GM12891 (cell line): ENCODE results near the gene PRRC2A.

Source experiments
- DNase-seq: peaks from one replicate; pipeline ENCODE4 v3.0.0; 2011; ENCODE audit warnings: low spot score; ENCODE audit not compliant: insufficient read length
- FAIRE-seq: peaks from 2 replicates; lab custom pipeline; 2011; peaks lifted over from hg19 to GRCh38; lab: Jason Lieb, UNC
- PAX5 ChIP-seq: IDR thresholded peaks from 2 replicates; pipeline ENCODE4 v1.6.1; 2011; ENCODE audit warnings: low read length, moderate library complexity, mild to moderate bottlenecking; ENCODE audit not compliant: insufficient read depth, severe bottlenecking
- POLR2A ChIP-seq: IDR thresholded peaks from 2 replicates; pipeline ENCODE4 v1.6.1; 2011; ENCODE audit warnings: low read depth, low read length, control low read depth
- POLR2AphosphoS5 ChIP-seq: IDR thresholded peaks from 2 replicates; pipeline ENCODE4 v1.6.1; 2011; ENCODE audit warnings: low read depth, low read length, control low read depth
- POU2F2 ChIP-seq: IDR thresholded peaks from 2 replicates; pipeline ENCODE4 v1.6.1; 2011; ENCODE audit warnings: low read depth, mild to moderate bottlenecking, control low read depth, low read length, moderate library complexity
- SPI1 ChIP-seq: IDR thresholded peaks from 2 replicates; pipeline ENCODE4 v1.6.1; 2011; ENCODE audit warnings: low read depth, low read length, control low read depth
- TAF1 ChIP-seq: IDR thresholded peaks from 2 replicates; pipeline ENCODE4 v1.6.1; 2011; ENCODE audit warnings: low read depth, low read length, control low read depth

The PRRC2A gene

DNA sequence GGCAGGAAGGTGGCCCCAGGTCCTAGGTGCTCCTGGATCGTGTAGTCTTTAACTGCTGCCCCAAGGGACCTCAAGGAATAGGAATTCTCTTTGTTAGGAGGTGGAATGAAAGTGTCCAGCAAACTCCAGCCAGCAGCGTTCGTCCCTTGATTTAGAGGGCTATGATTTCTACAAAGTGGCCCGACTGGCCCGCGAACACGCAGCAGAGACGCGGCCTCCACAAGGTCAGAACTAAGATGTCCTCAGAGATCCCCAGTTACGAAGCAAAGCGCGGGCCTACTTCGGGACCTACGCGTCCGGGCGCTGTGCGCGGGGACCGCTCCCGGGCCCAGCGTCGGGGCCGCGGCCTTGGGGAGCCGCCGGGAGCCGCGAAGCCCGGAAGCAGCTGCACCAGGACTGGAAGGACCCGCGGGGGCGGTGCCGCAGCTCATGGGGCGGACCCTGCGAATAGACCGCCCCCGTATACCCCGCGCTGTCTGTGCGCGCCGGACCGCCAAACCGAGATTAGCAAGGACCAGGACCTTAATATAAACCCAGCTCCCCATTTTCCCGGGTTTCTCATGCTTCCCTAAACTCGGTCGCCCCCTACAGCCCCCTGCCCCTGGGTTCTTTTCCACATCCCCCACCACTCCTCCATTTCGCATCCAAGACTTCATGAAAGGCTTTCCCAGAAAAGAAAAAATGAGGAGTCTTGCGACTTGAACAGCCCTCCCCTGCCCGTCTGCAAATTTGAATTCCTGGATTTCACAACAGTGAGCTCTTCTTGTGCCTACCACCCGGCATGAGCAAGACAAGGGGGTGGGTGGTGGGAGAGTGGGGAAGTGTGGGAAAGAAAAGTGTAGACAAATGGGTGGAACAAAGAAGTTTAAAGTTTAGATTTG lies 40.1 kb downstream of the PRRC2A start, which contains the start of gene C6orf47:
C6orf47 (minus strand) TSS at position 398 of the 881 bp plus-strand sequence. CDS start 831 bp downstream, outside the sequence.
- FAIRE-seq, result peak; percentile 31

DNA sequence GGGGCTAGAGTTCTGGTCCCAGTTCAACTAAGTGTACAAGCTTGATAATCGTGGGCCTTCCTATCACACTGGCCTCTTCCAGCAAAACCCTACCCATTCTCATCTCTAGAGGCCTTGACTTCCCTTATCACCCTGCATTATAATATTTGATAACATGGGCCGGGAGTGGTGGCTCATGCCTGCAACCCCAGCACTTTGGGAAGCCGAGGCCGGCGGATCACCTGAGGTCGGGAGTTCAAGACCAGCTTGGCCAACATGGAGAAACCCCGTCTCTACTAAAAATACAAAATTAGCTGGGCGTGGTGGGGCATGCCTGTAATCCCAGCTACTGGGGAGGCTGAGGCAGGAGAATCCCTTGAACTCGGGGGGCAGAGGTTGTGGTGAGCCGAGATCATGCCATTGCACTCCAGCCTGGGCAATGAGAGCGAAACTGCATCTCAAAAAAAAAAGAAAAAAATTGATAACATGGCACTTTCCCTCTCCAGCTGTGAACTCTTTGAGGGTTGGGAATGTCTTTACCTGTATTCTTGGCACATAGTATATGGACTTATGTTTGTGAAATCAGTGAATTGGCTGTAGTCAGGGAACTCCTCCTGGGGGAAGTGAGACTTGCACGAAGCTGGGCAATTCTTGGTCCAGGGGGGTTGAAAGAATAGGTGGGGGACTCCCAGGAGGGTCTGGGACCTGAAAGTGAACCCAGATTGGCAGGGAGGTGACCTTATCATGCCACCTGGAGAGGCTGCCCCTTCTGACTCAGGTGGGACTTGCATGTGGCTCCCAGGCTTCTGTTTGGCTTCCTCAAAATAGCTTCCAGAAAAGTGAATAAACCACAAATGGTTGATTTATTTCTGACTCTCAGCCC lies 41.0 kb downstream of the PRRC2A start:
- FAIRE-seq (no peak), DNase-seq (no peak)
- TF ChIP-seq PAX5 (no peak), TAF1 (no peak), POU2F2 (no peak), POLR2AphosphoS5 (no peak), SPI1 (peak; percentile 24), POLR2A (0 out of 2 replicates have a peak, but pooled peaks have one; percentile 35)

More for the DNA sequence above, 40.1 kb downstream of the PRRC2A start, which contains the start of gene C6orf47:
- peak; percentile 76 for TF ChIP-seq POLR2A
- peak; percentile 45; the same call in 1 of the 2 replicates for TF ChIP-seq TAF1
- peak; percentile 71 for TF ChIP-seq POLR2AphosphoS5
- no peak; the same call in 1 of the 2 replicates for TF ChIP-seq POU2F2
- DNase-seq, result peak; percentile 81

DNA sequence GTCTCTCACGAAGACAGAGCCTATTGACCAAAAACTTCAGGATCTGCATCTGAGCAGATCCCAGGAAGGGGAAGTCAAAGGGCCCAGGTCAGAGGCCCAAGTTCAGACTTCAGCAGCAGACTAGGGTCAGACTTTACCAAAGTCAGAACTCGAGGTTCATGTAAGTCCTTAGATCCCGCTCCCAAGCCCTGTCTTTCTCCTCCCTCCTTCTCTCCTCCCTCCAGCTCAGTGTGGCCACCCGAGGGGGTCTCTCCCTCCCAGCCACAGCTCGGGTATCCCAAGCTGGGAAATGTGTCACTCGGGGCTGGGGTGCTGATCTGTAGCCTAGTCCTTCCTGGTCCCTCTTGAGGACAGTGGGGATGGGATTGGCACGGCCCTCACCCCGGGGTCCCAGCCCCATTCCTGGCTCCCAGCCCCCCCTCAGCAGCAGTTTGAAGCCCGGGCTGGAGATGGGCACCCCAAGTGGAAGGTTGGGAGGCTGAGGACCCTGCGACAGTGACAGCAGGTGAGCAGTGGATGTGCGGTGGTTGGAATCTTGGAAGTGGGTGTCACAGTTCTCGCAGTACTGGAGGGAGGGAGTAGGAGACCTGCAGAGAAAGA lies 41.7 kb downstream of the PRRC2A start:
- no peak for DNase-seq
- TF ChIP-seq POLR2AphosphoS5 (no peak), TAF1 (no peak), SPI1 (no peak), POLR2A (no peak), POU2F2 (no peak), PAX5 (no peak)
- no peak for FAIRE-seq

DNA sequence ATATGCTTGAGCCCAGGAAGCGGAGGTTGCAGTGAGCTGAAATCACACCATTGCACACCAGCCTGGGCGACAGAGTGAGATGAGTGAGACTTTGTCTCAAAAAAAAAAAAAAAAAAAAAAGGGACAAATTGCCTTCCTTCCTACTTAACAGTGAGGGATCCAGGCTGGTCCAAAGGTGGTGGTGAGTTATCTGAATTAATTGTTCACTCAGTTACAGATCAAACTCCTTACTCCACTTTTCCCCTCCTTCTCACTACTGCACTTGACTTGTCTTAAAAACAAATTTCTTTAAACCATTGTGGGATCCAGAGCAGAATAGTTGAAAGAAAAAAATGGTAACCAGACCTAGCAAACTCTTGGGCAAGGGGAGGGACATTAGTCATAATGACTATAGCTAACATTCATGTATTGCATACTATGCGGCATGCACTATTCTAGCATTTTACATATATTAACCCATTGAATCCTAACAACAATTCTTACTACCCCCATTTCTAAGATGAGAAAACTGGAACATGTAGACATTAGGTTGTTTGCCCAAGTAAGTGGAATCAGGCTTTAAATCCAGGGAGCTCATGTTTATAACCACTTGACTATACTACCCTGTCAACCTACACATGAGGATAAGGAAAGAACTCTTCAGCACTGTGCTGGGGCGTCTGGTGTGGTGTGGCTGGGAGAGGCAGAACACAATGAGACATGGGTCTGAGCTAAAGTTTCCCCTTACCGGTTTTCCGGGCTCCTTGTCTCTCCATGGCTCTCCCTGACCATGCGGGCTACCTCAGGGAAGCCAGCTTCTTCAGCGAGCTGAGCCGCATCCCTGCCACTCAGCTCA lies 42.8 kb downstream of the PRRC2A start:
- no peak for TF ChIP-seq PAX5
- no peak for TF ChIP-seq POU2F2
- TF ChIP-seq SPI1, result no peak
- TF ChIP-seq POLR2A, result no peak
- no peak for TF ChIP-seq TAF1
- TF ChIP-seq POLR2AphosphoS5, result no peak
- no peak for FAIRE-seq
- DNase-seq, result no peak

DNA sequence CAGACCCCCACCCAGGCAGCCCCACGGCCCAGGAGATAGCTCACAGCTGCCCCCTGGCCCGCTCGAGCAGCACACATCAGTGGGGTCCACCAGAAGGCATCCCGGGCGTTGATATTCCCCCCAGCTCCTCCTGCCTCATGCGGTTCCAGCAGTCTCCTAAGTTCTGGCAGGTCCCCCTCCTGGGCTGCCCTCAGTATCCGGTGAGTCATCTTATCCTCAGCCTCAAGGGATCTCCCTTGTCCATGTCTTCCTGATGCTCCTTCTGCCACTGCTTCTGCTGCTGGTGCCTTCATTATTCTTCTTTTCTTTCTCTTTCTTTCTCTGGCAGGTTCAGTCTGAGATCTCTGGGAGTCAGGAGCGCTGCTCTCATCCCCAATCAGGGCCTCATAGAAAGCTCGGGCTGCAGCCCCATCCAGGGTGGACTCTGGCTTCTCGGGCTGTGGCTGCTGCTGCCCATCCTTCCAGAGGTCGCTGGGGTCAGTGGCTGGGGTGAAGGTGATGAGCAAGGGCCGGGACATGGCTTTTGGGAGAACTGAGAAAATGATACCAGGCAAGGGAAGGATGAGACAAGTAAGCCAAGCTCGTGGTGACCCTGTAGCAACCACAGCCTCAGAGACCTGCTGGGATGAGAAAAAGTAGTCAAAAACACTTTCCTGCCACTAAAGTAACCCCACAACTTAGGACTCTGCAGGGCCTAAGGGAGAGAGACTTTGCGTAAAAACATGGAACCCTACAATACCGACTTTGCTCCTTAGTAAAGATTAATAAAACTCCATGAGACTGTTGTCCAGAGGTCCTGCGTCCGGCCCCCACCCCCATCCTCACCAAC lies 43.7 kb downstream of the PRRC2A start:
- FAIRE-seq, result no peak
- TF ChIP-seq SPI1, result no peak
- no peak for DNase-seq

DNA sequence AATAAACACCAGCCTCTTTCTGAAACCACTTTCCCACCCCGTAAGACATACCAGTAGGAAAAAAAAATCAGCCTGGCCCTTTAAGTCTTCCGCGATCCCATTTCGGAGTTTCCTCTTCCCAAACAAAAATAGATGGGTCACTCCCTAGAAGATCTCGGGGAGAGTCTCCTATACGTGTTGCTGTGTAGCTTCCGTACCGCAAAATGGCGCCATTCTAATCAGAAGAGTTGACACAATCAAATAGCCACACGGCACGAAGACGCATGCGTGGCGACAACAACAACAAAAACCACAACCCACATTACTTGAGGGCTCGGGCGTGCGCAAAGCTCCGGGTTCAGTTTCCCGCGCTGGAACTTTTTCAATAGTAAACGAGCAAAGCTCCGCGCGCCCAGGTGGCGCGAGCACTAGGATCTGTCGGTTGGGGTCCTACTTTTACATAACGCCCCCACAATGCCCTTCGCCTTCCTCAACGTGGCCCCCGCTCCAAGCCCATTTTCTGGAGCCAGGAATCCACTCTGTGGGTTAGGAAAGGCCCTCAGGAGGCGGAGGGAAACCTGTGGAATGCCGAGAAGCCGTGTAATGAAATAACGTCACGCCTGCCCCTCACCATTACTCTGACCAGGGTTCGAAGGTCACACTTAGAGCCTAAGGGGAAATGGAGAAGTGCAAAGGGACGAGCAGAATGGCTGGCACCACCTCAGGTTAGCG lies 44.4 kb downstream of the PRRC2A start, which contains the start of gene GPANK1:
GPANK1 (minus strand) TSS at position 208 of the 711 bp plus-strand sequence. CDS start 519 bp downstream, outside the sequence.
- DNase-seq, result peak; percentile 67
- peak; percentile 92 for FAIRE-seq

More for the DNA sequence above, 44.4 kb downstream of the PRRC2A start, which contains the start of gene GPANK1:
- TF ChIP-seq PAX5 (no peak), SPI1 (peak; percentile 78), TAF1 (peak; percentile 45; the same call in 1 of the 2 replicates), POU2F2 (peak; percentile 69; the same call in 1 of the 2 replicates), POLR2AphosphoS5 (no peak; the same call in 1 of the 2 replicates)
